HG03139 (cell line): ENCODE results near the gene RPTOR.

Experiments used
- ATAC-seq: cut with Tn5 transposase; IDR thresholded peaks from one replicate; pipeline ENCODE4 v1.9.1; 2021; ENCODE audit not compliant: unreplicated experiment

The RPTOR gene

DNA sequence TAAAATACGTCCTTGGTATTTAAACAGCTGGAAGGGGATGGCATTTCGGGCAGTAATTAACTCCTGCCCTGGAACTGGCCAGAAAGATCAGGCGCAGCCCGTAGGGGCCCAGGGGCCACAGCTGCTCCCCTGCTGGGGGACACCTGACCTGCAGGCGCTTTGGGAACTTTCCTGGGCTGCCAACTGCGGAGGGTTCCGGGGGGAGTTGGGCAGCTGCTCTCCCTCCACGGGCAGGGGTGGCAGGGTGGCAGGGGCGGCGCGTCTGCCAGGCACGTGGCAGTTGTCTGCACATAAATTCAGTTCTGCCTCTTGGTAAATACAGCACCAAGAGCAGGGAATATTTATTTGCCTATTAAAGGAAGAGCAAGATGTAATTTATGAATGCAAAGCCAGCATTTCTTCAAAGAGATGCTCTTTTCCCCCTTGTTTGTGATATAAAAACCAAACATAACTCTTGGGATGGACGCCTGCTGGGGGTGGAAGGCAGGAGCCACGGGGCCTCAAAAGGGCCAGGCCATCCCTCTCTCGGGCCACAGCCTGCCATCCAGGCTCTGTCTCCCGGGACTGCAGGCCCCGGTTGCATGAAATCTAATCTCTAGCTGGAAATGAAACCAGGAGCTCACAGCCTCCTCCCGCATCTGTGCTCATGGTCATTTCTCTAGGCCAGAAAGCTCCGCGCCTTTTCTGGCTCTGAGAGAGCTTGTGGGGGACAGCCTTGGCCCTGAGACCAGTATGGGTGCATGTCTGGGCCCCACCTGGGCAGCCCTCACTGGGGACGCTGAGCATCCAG, 417.1 kb downstream of the RPTOR start:
- ATAC-seq = no peak

GRCh38 chr17:80962356-80963329, 418.0 kb downstream of the RPTOR start:
- no peak for ATAC-seq

DNA sequence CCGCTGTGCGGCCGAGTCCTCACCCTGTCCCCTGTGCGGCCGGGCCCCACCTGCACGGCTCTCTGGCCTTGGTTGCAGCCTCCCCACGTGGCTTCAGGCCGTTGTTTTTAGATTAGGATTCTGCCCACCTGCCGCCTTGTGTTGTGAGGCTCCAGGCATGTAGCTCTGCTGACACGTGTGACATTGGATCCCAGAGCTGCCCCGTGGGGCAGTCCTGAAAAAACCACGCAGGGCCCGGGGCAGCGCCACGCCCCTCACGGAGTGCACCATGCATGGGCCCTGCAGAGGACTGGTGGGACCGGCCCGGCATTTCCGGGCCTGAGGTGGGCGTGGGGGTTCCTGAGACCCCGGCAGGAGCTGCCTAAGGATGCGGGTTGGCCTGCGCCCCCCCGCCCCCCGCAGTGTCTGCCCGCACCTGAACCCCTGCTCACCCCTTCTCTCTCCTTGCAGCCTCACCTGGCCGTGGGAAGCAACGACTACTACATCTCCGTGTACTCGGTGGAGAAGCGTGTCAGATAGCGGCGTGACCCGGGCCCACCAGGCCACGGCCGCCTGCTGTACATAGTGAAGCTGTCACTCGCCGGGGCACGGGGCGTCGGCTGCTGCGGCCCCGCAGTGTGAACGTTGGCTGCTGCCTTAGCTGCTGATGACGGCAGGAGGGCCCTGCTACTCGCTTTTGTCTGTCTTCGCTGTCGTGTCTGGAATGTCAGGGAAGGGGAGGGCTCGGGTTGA, 419.3 kb downstream of the RPTOR start:
- ATAC-seq = no peak

- no peak for ATAC-seq
These were observed 419.9 kb downstream of the RPTOR start for GRCh38 chr17:80964544-80964856.

DNA sequence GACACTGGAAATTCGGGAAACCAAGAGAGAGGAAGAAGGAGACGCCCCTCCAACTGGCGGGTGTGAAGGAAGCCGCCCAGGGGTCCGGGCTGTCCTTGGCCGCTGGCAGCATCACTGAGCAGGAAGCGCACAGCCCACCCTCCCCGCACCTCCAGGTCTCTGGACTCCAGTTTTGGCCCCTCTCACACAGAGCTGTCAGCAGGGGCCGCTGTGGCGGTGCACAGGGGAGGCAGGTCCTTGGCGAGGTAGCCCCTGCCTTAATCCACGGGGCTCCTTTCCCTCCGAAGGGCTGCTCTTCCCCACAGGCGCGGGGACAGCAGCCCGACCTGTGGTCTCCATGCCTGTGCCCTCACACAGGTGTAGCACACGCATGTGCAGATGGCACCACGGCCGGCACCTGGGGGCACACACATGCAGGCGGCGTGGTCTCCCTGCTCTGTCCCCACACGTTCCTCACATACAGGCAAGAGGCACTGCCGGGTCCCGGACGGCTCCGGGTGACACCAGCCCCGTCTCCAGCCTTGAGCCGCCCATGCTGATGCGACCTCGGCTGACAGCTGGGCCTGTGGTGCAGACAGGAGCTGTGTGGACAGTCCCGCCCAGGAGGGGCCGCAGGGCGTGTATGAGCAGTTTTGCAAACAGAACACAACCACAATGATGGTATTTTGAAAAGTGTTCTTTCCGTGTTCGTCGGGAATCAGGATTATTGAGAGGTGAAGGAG, 420.4 kb downstream of the RPTOR start:
- no peak for ATAC-seq

DNA sequence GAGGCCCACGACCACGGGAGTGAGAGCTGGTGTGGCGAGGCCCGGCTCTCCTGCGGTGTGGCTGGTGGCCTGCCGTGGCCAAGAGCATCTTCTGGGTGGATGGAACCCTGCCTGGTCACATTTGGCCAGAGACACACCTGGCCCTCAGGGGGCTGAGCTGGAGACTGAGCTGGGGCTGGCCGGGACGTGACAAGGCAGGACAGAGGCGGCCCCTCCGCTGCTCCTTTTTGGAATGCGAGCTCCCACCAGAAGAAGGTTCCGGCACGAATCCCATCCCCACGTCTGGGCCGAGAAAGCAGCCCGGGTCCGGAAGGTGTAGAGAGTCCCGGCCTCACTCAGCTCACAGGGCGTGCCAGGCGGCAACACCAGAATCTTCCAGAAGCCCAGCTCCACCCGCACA, 421.0 kb downstream of the RPTOR start:
- ATAC-seq = no peak

DNA sequence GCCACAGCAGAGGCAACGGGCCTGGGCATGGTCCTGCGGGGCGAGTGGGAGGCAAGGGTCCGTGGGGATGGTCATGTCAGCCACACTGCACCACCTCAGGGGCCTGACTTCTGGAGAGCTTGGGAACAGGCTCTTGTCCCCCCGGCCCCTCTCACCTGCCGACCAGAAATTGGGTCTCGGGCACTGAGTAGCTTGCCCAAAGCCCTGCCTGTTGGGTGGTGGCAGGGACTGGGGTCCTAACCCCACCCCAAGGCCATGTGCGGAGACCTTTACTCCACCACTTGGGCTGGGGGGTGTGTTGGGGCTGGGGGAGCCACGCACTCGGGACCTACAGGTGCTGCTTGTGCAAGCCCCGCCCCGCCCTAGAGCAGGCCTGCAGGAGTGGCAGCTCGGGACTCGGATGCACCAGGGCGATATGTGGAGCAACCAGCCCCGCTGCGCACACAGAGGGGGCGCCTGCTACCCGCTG, 422.8 kb downstream of the RPTOR start:
- no peak for ATAC-seq

DNA sequence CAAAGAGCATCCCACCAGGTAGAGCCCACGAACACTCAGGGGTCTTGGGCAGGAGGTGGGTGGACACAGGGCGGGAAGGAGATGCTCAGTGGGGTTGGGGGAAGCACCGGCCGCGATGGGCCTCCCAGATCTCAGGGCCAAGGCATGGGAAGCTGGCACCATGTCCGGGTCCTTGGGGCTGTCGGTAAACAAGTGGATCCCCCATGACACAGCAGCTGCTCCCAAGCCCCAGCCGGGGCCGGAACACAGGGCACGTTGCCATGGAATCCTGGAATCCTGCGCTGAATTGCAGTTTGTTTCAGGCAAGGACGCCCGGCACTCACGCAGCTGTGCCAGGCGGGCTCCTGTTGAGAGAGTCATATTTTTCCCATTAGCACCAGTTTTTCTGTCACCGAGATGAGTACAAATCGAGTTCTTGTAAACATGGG, 424.0 kb downstream of the RPTOR start:
- no peak for ATAC-seq

GRCh38 chr17:80969030-80969673, 424.5 kb downstream of the RPTOR start:
- ATAC-seq = no peak

DNA sequence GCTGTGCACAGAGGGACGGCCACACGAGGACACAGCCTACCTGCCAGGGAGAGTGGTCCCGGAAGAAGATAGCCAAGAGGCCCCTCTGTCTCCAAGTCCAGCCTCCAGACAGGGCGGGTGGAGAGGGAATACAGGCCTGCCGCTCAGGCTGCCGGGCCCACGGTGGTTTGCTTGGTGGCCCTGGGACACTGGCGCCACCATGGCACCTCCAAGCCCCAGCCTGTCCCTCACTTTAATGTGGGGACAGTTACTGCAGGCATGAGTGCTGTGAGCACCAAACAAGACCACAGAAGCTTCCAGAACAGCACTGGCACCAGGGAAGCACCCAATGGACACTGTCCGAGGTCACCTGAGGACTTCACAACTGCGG, 425.0 kb downstream of the RPTOR start:
- ATAC-seq = no peak

- ATAC-seq = no peak
These were observed 425.6 kb downstream of the RPTOR start for GRCh38 chr17:80970044-80970761.

DNA sequence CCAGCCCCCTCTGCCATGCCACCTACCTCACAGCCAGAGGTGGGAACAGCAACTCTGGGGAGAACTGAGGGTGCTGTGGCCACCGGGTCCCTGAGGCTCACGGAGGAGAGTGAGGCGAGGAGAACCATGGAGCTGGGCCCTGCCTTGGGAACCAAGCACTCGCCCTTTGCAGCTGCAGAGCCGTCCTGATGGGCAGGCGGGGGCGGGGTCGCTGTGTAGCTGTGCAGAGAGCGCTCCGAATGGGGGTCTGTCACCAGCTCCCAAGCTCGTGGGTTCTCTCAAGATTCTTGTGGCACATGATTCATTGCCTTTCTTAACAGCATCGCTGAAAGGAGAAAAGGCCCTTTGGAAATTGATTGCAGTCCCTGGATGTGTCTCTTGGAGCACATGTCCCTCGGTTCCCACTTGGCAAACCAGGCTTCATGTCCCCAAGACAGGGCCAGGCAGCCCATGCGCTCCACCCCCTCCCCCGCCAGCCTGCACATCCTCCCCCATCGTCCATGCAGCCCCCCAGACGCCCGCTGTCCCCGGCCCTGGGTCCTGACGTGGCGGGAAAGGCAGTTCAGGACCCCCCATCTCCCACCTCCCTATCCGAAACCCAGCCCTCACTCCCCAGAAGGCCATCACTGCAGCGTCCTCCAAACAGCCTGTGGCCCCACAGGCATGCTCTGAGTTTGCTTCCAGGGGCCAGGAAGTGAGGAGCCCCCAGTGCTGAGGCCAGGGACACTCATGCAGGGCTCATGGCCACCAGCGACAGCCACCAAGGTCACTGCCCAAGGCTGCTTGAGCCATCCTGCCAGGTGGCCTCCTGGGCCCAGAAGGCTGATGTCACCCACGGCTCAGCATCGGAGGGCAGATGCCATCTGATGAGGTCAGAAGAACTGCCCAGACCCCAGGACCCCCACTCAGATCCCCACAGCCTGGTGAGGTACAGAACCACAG, 426.4 kb downstream of the RPTOR start:
- ATAC-seq = no peak

DNA sequence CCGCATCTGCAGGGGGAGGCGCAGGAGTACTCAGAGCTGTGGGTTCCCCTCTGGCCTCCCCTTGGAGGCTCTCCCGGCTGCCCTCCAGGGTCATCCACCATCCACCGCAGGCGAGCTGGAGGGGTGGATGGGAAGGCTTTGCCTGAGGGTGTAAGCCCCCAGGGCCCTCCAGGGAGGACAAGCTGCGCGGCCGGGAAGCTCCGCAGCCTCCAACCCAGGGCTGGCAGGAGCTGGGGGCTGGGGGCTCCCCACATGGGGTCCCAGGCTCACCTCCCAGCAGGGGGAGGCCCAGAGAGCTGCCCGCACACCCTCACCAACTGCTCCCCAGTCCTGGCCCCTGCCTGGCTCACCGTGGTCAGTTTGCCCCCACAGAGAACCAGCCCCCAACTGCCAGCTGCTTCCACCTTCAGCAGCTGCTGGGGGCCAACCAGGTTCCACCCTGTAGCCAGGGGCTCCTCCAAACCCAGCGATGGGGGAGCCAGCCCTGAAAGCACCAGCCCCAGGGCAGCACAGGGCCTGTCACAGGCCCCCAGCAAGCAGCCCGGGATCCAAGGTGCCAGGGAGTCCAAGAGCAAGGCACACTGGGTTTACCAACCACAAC, 427.2 kb downstream of the RPTOR start:
- ATAC-seq = no peak

GRCh38 chr17:80976701-80977100, 432.1 kb downstream of the RPTOR start:
- ATAC-seq = no peak

GRCh38 chr17:80977172-80977571, 432.5 kb downstream of the RPTOR start:
- ATAC-seq = no peak

GRCh38 chr17:80978499-80979497, 434.2 kb downstream of the RPTOR start:
- no peak for ATAC-seq
